Gastrocnemius medialis (tissue), 4 donors: ENCODE results near the gene DUSP18. TPM values are rescaled to one million over a fixed set of nuclear protein-coding genes. Genes with fewer than 3 reads are reported as not detected.

Experiments used
- ATAC-seq, 2 donors: fragments of 150-250 bp; one replicate each; pipeline ENCODE4 v1.9.1; 2016
- DNase-seq, 2 donors: peaks; one replicate each; pipeline ENCODE4 v3.0.0-alpha.2; 2019
- H3K27ac ChIP-seq, 4 donors: fragments of 200-600 bp; sonication (generic); 1 replicate in 1 of 4; 2 replicates in 3 of 4; pipeline ENCODE4 v1.5.1; 2016 to 2018; ENCODE audit warnings: mild to moderate bottlenecking in 2 of 4, moderate library complexity in 1 of 4
- H3K27me3 ChIP-seq, 3 donors: fragments of 200-600 bp; sonication (generic) in 2 of 3; 1 replicate in 1 of 3; 2 replicates in 2 of 3; pipeline versions ENCODE4 v1.5.1 to v1.6.0; 2016 to 2019; ENCODE audit warnings: mild to moderate bottlenecking in 1 of 3, moderate library complexity in 1 of 3
- H3K36me3 ChIP-seq, 2 donors: fragments of 200-600 bp; sonication (generic) in 1 of 2; one replicate each; pipeline ENCODE4 v1.5.1; 2017 to 2018
- H3K4me1 ChIP-seq, 2 donors: fragments of 200-600 bp; sonication (generic) in 1 of 2; one replicate each; pipeline ENCODE4 v1.5.1; 2016 to 2017; ENCODE audit warnings: mild to moderate bottlenecking in 2 of 2
- H3K4me3 ChIP-seq, 4 donors: fragments of 200-600 bp; sonication (generic) in 3 of 4; 1 replicate in 1 of 4; 2 replicates in 3 of 4; pipeline ENCODE4 v1.5.1; 2016 to 2019; ENCODE audit warnings: mild to moderate bottlenecking in 2 of 4
- H3K9me3 ChIP-seq, 3 donors: fragments of 200-600 bp; sonication (generic) in 2 of 3; 1 replicate in 1 of 3; 2 replicates in 2 of 3; pipeline ENCODE4 v1.5.1; 2016 to 2019
- POLR2A ChIP-seq, 2 donors: fragments of 450-650 bp; IDR thresholded peaks; one replicate each; pipeline ENCODE4 v1.6.1; 2017; ENCODE audit warnings: antibody characterized with exemption in 2 of 2, mild to moderate bottlenecking in 2 of 2, moderate library complexity in 2 of 2
- in situ Hi-C, 4 donors: fragments of 200-750 bp; cut with MboI; loops; one replicate each; pipeline versions ENCODE4 v1.15.0 to v1.8.0; 2017; ENCODE audit warnings: low sequenced_read_pairs in 4 of 4
- intact Hi-C: fragments of 100-400 bp; cut with DNase I; formaldehyde crosslinking; loops from one replicate; pipeline ENCODE4 v1.15.1; 2023; ENCODE audit warnings: low total_unique reads
- total RNA-seq, 4 donors: library from RNA; depleted of rRNA; stranded (reverse); fragments of >200 nt; gene quantifications; one replicate each; pipeline versions ENCODE4 v1.1.0 to v1.2.3, GENCODE V29; 2016
- TF ChIP-seq, protein P1 (sequence below), 5 experiments: fragments of 450-650 bp in 3 of 5; fragments of 200-600 bp in 2 of 5; sonication (generic) in 2 of 5; IDR thresholded peaks in 4 of 5; conservative IDR thresholded peaks in 1 of 5; 1 replicate in 4 of 5; 2 replicates in 1 of 5; pipeline ENCODE4 v1.5.1; 2016 to 2019; ENCODE audit warnings: antibody characterized with exemption in 5 of 5, mild to moderate bottlenecking in 3 of 5, moderate library complexity in 3 of 5

The DUSP18 gene
- total RNA-seq, 4 donors from 2014 or later = 0.82 to 4.3 (median 2.0) TPM

GRCh38 chr22:30649430-30650007, 18.2 kb downstream of the DUSP18 start:
- ATAC-seq (peak in 1 of 2 donors; percentile 66), DNase-seq (peak in 1 of 2 donors; percentile 33)
- Histone ChIP-seq H3K36me3 (no peaks in the 10 kb centered on the region), H3K4me1 (peaks cover 4 to 9% of the 10 kb centered on the region in 2 donors), H3K27me3 (no peaks in the 10 kb centered on the region), H3K4me3 (no peak overlapping the region), H3K27ac (peak overlapping the region in 1 of 4 donors; percentile 9), H3K9me3 (no peaks in the 10 kb centered on the region)
- in situ Hi-C loops (loop anchor here in 1 of 4 donors (25.0 kb wide), 1 partner anchor 263 kb away; no protein-coding TSS in a partner anchor), intact Hi-C loops (no loop called here)
- TF ChIP-seq POLR2A (IDR thresholded peaks at IDR 0.05) = no peak
- TF ChIP-seq, protein P1, sequence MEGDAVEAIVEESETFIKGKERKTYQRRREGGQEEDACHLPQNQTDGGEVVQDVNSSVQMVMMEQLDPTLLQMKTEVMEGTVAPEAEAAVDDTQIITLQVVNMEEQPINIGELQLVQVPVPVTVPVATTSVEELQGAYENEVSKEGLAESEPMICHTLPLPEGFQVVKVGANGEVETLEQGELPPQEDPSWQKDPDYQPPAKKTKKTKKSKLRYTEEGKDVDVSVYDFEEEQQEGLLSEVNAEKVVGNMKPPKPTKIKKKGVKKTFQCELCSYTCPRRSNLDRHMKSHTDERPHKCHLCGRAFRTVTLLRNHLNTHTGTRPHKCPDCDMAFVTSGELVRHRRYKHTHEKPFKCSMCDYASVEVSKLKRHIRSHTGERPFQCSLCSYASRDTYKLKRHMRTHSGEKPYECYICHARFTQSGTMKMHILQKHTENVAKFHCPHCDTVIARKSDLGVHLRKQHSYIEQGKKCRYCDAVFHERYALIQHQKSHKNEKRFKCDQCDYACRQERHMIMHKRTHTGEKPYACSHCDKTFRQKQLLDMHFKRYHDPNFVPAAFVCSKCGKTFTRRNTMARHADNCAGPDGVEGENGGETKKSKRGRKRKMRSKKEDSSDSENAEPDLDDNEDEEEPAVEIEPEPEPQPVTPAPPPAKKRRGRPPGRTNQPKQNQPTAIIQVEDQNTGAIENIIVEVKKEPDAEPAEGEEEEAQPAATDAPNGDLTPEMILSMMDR (IDR thresholded peaks at IDR 0.05 in 4 of 5, conservative IDR thresholded peaks at IDR 0.05 in 1 of 5) = no peak

GRCh38 chr22:30648825-30649224, 18.9 kb downstream of the DUSP18 start:
- in situ Hi-C loops (loop anchor here in 1 of 4 donors (25.0 kb wide), 1 partner anchor 263 kb away; no protein-coding TSS in a partner anchor), intact Hi-C loops (no loop called here)
- Histone ChIP-seq H3K4me1 (peaks cover 10 to 15% of the 10 kb centered on the region in 2 donors), H3K36me3 (no peaks in the 10 kb centered on the region), H3K27me3 (no peaks in the 10 kb centered on the region), H3K27ac (no peak overlapping the region), H3K4me3 (no peak overlapping the region), H3K9me3 (no peaks in the 10 kb centered on the region)
- TF ChIP-seq, protein P1 (IDR thresholded peaks at IDR 0.05 in 4 of 5, conservative IDR thresholded peaks at IDR 0.05 in 1 of 5) = no peak
- TF ChIP-seq POLR2A (IDR thresholded peaks at IDR 0.05) = no peak
- DNase-seq = no peak
- ATAC-seq = no peak

DNA sequence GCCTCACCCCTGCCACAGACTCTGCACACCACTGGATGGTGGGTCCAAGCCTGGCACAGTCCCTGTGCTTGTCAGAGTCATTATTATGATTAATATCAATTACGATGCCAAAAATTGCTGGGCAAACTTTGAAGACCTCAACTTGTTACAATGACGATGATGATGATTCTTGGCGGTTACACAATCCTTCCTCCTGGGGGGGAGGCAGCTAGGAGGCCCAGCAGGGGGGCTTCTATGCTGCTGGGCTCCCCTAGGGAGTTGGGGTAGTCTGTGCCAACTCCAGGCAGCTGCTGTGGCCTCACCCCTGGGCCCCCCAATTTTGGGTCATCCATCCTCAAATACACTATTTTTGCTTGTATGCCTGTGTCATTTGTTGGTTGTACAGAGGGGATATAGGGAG, 20.1 kb downstream of the DUSP18 start:
- no peak for TF ChIP-seq POLR2A (IDR thresholded peaks at IDR 0.05)
- TF ChIP-seq, protein P1 (IDR thresholded peaks at IDR 0.05 in 4 of 5, conservative IDR thresholded peaks at IDR 0.05 in 1 of 5) = no peak
- H3K36me3 ChIP-seq = no peaks in the 10 kb centered on the region
- H3K9me3 ChIP-seq = no peaks in the 10 kb centered on the region
- in situ Hi-C loops = loop anchor here in 1 of 4 donors (25.0 kb wide), 1 partner anchor 265 kb away; no protein-coding TSS in a partner anchor
- H3K27me3 ChIP-seq = no peaks in the 10 kb centered on the region
- H3K27ac ChIP-seq = no peak overlapping the region
- peaks cover 23 to 25% of the 10 kb centered on the region in 2 donors for H3K4me1 ChIP-seq
- DNase-seq = no peak
- no peak for ATAC-seq
- intact Hi-C loops = no loop called here
- no peak overlapping the region for H3K4me3 ChIP-seq

DNA sequence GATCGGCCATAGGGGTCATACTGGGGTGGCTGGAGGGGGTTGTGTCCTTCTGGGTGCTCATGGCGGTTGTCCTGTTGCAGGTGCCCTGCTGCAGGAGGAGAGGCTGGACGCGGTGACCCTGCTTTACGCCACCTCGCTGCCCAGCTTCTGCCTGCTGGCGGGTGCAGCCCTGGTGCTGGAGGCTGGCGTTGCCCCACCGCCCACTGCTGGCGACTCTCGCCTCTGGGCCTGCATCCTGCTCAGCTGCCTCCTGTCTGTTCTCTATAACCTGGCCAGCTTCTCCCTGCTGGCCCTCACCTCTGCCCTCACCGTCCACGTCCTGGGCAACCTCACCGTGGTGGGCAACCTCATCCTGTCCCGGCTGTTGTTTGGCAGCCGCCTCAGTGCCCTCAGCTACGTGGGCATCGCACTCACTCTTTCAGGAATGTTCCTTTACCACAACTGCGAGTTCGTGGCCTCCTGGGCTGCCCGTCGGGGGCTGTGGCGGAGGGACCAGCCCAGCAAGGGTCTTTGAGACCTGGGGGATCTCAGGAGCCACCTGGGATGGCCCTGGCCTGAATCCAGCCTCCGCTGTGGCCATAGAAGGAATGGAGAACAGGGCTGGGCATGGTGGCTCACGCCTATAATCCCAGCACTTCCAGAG, 21.0 kb downstream of the DUSP18 start:
- DNase-seq (peak in 1 of 2 donors; percentile 25), ATAC-seq (no peak)
- Histone ChIP-seq H3K9me3 (no peaks in the 10 kb centered on the region), H3K27me3 (no peaks in the 10 kb centered on the region), H3K27ac (peak overlapping the region in 3 of 4 donors; percentile 21 to 38 (median 22)), H3K4me1 (peaks cover 26 to 31% of the 10 kb centered on the region in 2 donors), H3K36me3 (no peaks in the 10 kb centered on the region), H3K4me3 (no peak overlapping the region)
- TF ChIP-seq, protein P1 (IDR thresholded peaks at IDR 0.05 in 4 of 5, conservative IDR thresholded peaks at IDR 0.05 in 1 of 5) = no peak
- no peak for TF ChIP-seq POLR2A (IDR thresholded peaks at IDR 0.05)
- in situ Hi-C loops = loop anchor here in 1 of 4 donors (25.0 kb wide), 1 partner anchor 266 kb away; no protein-coding TSS in a partner anchor
- intact Hi-C loops = no loop called here
